Erythroblast (primary cell): ENCODE results near the gene KRT33A.

Experiments used
- GATA1 ChIP-seq: IDR thresholded peaks from 2 replicates; pipeline ENCODE4 v1.6.1; 2011; ENCODE audit warnings: low read depth, mild to moderate bottlenecking, control low read depth, low read length, moderate library complexity
- POLR2A ChIP-seq: IDR thresholded peaks from 2 replicates; pipeline ENCODE4 v1.6.1; 2011; ENCODE audit warnings: mild to moderate bottlenecking, low read length

DNA sequence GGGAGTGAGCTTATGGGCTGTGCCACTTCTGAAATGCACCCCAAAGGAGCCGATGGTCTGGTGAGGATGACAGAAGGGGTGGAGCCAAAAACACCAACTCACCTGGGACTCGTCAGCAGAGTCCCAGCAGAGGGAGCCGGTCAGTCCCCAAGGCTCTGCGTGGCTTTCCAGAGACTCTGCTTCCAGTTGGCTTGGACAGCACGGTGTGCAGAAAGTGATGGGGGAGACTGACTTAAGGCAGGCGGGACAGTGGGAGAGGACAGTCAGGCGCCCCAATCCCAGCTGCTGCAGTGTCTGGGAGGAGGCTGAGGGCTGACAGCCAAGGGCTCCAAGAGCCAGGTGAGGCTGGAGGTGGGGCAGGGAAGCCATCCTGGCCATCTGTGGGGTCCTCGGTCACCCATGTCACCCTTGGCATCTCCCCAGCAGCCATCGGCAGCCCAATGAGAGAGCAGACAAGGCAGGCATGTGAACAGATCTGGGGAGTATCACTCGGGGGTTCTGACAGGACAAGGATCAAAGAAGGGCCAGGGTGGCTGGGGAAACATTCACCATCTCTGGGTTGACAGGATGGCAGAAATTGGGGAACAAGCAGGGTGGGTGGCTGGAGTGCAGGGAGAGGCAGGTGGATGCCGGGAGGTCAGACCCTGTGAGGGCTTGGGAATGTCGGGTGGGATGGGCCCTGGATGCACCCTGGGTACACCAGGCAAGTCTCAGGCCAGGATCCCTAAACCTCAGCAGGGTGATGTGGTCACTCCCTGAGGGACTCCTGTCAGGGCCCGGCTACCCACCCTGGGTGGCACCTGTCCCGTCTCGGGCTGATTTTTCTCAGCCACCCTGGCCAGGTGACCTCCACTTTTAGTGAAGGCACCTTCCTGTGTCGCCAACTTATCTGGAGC lies 26.2 kb downstream of the KRT33A start:
- TF ChIP-seq POLR2A (no peak), GATA1 (no peak)
